ENCODE results near the gene FAXDC2. TPM values are rescaled to one million over a fixed set of nuclear protein-coding genes. Genes with fewer than 3 reads are reported as not detected.

Gene FAXDC2
- total and polyA plus RNA-seq, 2 of the 13 experiments (the other 11 are each of a cell fraction or from before 2014, with no cell fraction given), result 4.7 to 58.8 TPM

GRCh38 chr5:154842689-154843530 lies 7.5 kb downstream of the FAXDC2 start (continued):
- TF ChIP-seq, protein P1, sequence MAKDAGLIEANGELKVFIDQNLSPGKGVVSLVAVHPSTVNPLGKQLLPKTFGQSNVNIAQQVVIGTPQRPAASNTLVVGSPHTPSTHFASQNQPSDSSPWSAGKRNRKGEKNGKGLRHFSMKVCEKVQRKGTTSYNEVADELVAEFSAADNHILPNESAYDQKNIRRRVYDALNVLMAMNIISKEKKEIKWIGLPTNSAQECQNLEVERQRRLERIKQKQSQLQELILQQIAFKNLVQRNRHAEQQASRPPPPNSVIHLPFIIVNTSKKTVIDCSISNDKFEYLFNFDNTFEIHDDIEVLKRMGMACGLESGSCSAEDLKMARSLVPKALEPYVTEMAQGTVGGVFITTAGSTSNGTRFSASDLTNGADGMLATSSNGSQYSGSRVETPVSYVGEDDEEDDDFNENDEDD (CRISPR knock-in tag; IDR thresholded peaks at IDR 0.05; ENCODE audit: borderline replicate concordance), result peak; percentile 47; the same call in 1 of the 2 replicates
- TF ChIP-seq SP5 (CRISPR knock-in tag; IDR thresholded peaks at IDR 0.05; ENCODE audit: borderline replicate concordance, low read depth) (peak; percentile 75), ZBTB42 (CRISPR knock-in tag; IDR thresholded peaks at IDR 0.05) (no peak), STAT5B (CRISPR knock-in tag; IDR thresholded peaks at IDR 0.05) (0 out of 2 replicates have a peak, but pooled peaks have one; percentile 69), ZNF75D (CRISPR knock-in tag; IDR thresholded peaks at IDR 0.05; ENCODE audit: borderline replicate concordance) (no peak), POLR2G (IDR thresholded peaks at IDR 0.05; ENCODE audit: low read depth, low read length) (no peak), MAFF (IDR thresholded peaks at IDR 0.05; ENCODE audit: low read depth, low read length) (peak; percentile 95), KAT8 (CRISPR knock-in tag; IDR thresholded peaks at IDR 0.05) (peak; percentile 48; the same call in 1 of the 2 replicates), RFX5 (IDR thresholded peaks at IDR 0.05; ENCODE audit: low read depth, low read length) (no peak), SRY (CRISPR knock-in tag; IDR thresholded peaks at IDR 0.05) (no peak), ZNF292 (CRISPR knock-in tag; IDR thresholded peaks at IDR 0.05; ENCODE audit: borderline replicate concordance, low read depth) (peak; percentile 23; the same call in 1 of the 2 replicates), CBX2 (IDR thresholded peaks at IDR 0.05; ENCODE audit: low read depth, low read length) (no peak), CBX2 (CRISPR knock-in tag; IDR thresholded peaks at IDR 0.05; ENCODE audit: low read depth) (no peak), NCOA2 (CRISPR knock-in tag; IDR thresholded peaks at IDR 0.05) (peak; percentile 95), KDM2A (CRISPR knock-in tag; IDR thresholded peaks at IDR 0.05; ENCODE audit: borderline replicate concordance, low read depth) (0 out of 2 replicates have a peak, but pooled peaks have one; percentile 22), DPF2 (CRISPR knock-in tag; IDR thresholded peaks at IDR 0.05; ENCODE audit: borderline replicate concordance, low read depth) (peak; percentile 96), TCF7L2 (IDR thresholded peaks at IDR 0.05; ENCODE audit: low read depth, low read length) (peak; percentile 75; the same call in 1 of the 2 replicates), ZKSCAN8 (CRISPR knock-in tag; IDR thresholded peaks at IDR 0.05; ENCODE audit: borderline replicate concordance) (peak; percentile 82; the same call in 1 of the 2 replicates), DR1 (CRISPR knock-in tag; IDR thresholded peaks at IDR 0.05) (no peak), ZNF784 (CRISPR knock-in tag; IDR thresholded peaks at IDR 0.05; ENCODE audit: borderline replicate concordance) (no peak), SRSF1 (optimal IDR thresholded peaks at IDR 0.05; ENCODE audit: low read depth, low read length) (no peak), SETDB1 (CRISPR knock-in tag; IDR thresholded peaks at IDR 0.05; ENCODE audit: borderline replicate concordance) (no peak)
- TF ChIP-seq, protein P2, sequence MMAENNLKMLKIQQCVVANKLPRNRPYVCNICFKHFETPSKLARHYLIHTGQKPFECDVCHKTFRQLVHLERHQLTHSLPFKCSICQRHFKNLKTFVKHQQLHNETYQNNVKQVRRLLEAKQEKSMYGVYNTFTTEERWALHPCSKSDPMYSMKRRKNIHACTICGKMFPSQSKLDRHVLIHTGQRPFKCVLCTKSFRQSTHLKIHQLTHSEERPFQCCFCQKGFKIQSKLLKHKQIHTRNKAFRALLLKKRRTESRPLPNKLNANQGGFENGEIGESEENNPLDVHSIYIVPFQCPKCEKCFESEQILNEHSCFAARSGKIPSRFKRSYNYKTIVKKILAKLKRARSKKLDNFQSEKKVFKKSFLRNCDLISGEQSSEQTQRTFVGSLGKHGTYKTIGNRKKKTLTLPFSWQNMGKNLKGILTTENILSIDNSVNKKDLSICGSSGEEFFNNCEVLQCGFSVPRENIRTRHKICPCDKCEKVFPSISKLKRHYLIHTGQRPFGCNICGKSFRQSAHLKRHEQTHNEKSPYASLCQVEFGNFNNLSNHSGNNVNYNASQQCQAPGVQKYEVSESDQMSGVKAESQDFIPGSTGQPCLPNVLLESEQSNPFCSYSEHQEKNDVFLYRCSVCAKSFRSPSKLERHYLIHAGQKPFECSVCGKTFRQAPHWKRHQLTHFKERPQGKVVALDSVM (CRISPR knock-in tag; IDR thresholded peaks at IDR 0.05), result peak; percentile 90

Measured in HepG2 (cell line).